ENCODE measurements around the gene EGLN3.

Gene EGLN3

DNA sequence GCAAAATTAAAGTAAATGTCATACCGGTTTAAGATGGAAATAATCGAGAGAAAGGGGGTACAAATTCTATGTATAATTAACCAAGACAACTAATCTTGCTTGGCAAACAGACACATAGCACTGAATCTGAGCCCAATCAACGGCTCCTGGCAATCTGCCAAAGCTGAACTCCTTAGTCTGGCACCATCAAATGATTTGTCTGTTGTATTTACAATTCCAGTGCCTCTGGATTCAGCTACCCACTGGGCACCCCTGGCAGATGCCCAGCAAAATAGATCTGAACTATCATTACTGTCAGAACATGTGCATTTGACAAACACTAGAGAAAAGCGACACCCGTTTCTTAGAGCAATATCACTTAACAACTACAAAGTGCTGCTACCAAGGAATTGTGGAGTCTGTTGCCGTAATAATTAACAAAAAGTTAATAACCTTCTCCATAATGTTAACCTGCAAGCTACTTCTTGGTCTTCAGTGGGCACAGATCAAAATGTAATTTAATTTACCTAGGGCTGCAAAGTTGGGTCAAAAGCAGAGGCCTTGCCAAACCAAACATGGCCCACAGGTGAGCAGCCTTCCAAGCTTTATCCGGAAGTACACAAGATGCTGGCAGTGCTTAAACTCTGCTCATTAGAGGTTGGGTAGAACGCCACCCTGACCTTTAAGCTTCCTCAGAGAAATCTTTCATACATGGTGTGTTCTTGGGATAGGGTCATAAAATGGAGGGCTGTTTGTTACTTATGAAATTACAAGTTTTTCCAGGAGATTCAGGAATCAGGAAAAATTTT, 7.6 kb downstream of the EGLN3 start:
- H3K9me3 ChIP-seq (ENCODE audit: severe bottlenecking), result no peaks in the 10 kb centered on the region
- H3K27me3 ChIP-seq (ENCODE audit: insufficient read depth, poor library complexity, severe bottlenecking), result no peaks in the 10 kb centered on the region
- peaks cover 20% of the 10 kb centered on the region for H3K4me1 ChIP-seq (ENCODE audit: insufficient read depth, poor library complexity, severe bottlenecking)
- H3K36me3 ChIP-seq (ENCODE audit: low read depth), result peaks cover 23% of the 10 kb centered on the region
- H3K27ac ChIP-seq (ENCODE audit: poor library complexity, severe bottlenecking), result no peak overlapping the region
- TF ChIP-seq, protein P1, sequence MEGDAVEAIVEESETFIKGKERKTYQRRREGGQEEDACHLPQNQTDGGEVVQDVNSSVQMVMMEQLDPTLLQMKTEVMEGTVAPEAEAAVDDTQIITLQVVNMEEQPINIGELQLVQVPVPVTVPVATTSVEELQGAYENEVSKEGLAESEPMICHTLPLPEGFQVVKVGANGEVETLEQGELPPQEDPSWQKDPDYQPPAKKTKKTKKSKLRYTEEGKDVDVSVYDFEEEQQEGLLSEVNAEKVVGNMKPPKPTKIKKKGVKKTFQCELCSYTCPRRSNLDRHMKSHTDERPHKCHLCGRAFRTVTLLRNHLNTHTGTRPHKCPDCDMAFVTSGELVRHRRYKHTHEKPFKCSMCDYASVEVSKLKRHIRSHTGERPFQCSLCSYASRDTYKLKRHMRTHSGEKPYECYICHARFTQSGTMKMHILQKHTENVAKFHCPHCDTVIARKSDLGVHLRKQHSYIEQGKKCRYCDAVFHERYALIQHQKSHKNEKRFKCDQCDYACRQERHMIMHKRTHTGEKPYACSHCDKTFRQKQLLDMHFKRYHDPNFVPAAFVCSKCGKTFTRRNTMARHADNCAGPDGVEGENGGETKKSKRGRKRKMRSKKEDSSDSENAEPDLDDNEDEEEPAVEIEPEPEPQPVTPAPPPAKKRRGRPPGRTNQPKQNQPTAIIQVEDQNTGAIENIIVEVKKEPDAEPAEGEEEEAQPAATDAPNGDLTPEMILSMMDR (IDR thresholded peaks at IDR 0.05; ENCODE audit: poor library complexity, severe bottlenecking), result no peak
- no peak for DNase-seq (ENCODE audit: low spot score)
- no peak for ATAC-seq (ENCODE audit: low read depth)
- no peak overlapping the region for H3K4me3 ChIP-seq (ENCODE audit: severe bottlenecking)

DNA sequence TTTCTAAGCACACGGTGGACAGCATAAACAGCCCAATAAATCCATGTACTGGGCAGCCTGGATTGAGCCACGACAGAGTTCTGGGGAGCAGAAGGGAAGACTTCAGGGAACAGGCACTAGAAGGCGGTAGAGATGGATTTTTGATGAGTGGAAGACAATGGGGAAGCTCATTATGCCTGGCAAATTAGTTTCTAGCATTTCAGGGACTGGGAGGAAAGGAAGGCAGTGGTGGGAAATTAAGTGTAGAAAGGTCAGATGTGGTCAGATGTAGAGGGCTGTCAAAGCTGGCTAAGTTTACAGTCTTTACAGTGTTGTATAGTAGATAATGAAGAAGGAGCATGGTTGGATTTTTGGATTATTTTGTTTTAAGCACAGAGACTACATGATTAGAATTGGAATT, 9.2 kb downstream of the EGLN3 start:
- Histone ChIP-seq H3K4me3 (ENCODE audit: severe bottlenecking) (no peak overlapping the region), H3K27me3 (ENCODE audit: insufficient read depth, poor library complexity, severe bottlenecking) (no peaks in the 10 kb centered on the region), H3K4me1 (ENCODE audit: insufficient read depth, poor library complexity, severe bottlenecking) (peaks cover 27% of the 10 kb centered on the region), H3K9me3 (ENCODE audit: severe bottlenecking) (no peaks in the 10 kb centered on the region), H3K36me3 (ENCODE audit: low read depth) (peaks cover 11% of the 10 kb centered on the region), H3K27ac (ENCODE audit: poor library complexity, severe bottlenecking) (no peak overlapping the region)
- no peak for DNase-seq (ENCODE audit: low spot score)
- no peak for ATAC-seq (ENCODE audit: low read depth)
- TF ChIP-seq, protein P1 (IDR thresholded peaks at IDR 0.05; ENCODE audit: poor library complexity, severe bottlenecking), result no peak

DNA sequence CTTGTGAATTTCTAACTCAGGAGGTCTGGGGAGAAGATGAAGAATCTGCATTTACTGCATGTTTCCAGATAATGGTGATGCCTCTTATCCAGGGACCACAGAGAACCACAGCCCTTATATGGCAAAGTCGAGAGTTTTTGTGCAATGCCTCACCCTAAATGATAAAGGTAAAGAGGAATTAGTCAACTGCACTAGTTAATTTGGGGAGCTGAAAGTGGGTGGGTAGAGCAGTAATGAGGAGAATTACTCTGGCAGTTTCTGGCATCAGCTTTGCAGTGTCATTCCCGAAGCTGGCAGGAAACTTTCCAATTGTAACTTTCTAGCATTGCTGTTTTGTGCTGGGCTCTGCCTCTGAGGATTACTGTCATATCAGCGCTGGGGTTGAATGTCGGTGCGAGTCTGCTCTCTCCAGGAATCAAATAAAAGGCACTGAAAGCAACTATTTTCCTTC, 10.3 kb downstream of the EGLN3 start:
- Histone ChIP-seq H3K9me3 (ENCODE audit: severe bottlenecking) (no peaks in the 10 kb centered on the region), H3K36me3 (ENCODE audit: low read depth) (peaks cover 4% of the 10 kb centered on the region), H3K27me3 (ENCODE audit: insufficient read depth, poor library complexity, severe bottlenecking) (no peaks in the 10 kb centered on the region), H3K4me3 (ENCODE audit: severe bottlenecking) (no peak overlapping the region), H3K4me1 (ENCODE audit: insufficient read depth, poor library complexity, severe bottlenecking) (peaks cover 27% of the 10 kb centered on the region), H3K27ac (ENCODE audit: poor library complexity, severe bottlenecking) (no peak overlapping the region)
- no peak for ATAC-seq (ENCODE audit: low read depth)
- TF ChIP-seq, protein P1 (IDR thresholded peaks at IDR 0.05; ENCODE audit: poor library complexity, severe bottlenecking), result no peak
- no peak for DNase-seq (ENCODE audit: low spot score)

- peak; percentile 82 for ATAC-seq (ENCODE audit: low read depth)
- peak overlapping the region; percentile 53 for H3K27ac ChIP-seq (ENCODE audit: poor library complexity, severe bottlenecking)
- H3K27me3 ChIP-seq (ENCODE audit: insufficient read depth, poor library complexity, severe bottlenecking), result no peaks in the 10 kb centered on the region
- DNase-seq (ENCODE audit: low spot score), result peak; percentile 82
- TF ChIP-seq, protein P1 (IDR thresholded peaks at IDR 0.05; ENCODE audit: poor library complexity, severe bottlenecking), result no peak
- peaks cover 31% of the 10 kb centered on the region for H3K4me1 ChIP-seq (ENCODE audit: insufficient read depth, poor library complexity, severe bottlenecking)
- no peaks in the 10 kb centered on the region for H3K9me3 ChIP-seq (ENCODE audit: severe bottlenecking)
- no peaks in the 10 kb centered on the region for H3K36me3 ChIP-seq (ENCODE audit: low read depth)
- no peak overlapping the region for H3K4me3 ChIP-seq (ENCODE audit: severe bottlenecking)
Measured at GRCh38 chr14:33938131-33938949, 12.5 kb downstream of the EGLN3 start.

Data from RWPE2 (cell line).